HUES48 (cell line): ENCODE data around the gene GCK.

Experiments used
- H3K27ac ChIP-seq: one replicate; pipeline ENCODE4 v1.7.0; 2013; ENCODE audit warnings: low read depth, low read length, inconsistent platforms
- H3K27me3 ChIP-seq: 2 replicates; pipeline ENCODE4 v1.6.1; 2013; ENCODE audit warnings: mild to moderate bottlenecking, low read length; ENCODE audit not compliant: control insufficient read depth, insufficient read depth
- H3K36me3 ChIP-seq: 2 replicates; pipeline ENCODE4 v1.6.1; 2013; ENCODE audit warnings: low read length; ENCODE audit not compliant: control insufficient read depth, insufficient read depth
- H3K4me1 ChIP-seq: 2 replicates; pipeline ENCODE4 v1.6.1; 2013; ENCODE audit warnings: mild to moderate bottlenecking, low read length; ENCODE audit not compliant: control insufficient read depth, insufficient read depth
- H3K4me3 ChIP-seq: 2 replicates; pipeline ENCODE4 v1.5.1; 2013; ENCODE audit warnings: mild to moderate bottlenecking, low read depth, low read length
- H3K9ac ChIP-seq: 2 replicates; pipeline ENCODE4 v1.6.1; 2013; ENCODE audit warnings: mild to moderate bottlenecking, low read depth, low read length, moderate library complexity
- H3K9me3 ChIP-seq: 2 replicates; pipeline ENCODE4 v1.6.1; 2013; ENCODE audit warnings: low read length; ENCODE audit not compliant: control insufficient read depth, insufficient read depth

GCK gene

DNA sequence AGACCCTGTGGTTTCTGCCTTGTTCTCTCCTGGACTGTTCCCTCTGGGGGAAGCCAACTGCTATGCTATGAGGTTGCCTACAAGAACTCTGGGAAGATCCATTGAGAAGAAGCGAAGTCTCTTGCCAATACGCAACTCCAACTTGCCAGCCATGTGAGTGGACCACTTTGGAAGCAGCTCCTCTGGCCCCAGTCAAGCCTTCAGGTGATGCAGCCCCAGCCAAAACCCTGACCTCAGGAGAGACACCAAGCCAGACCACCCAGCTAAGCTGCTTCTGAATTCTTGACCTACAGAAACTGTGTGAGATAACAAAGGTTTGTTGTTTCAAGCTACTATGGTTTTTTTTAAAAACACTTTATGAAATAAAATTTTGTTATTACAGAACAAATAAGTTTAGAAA, 27.9 kb downstream of the GCK start:
- no peaks in the 10 kb centered on the region for H3K27me3 ChIP-seq
- peaks cover 9% of the 10 kb centered on the region for H3K4me1 ChIP-seq
- H3K9ac ChIP-seq, result no peak overlapping the region
- H3K36me3 ChIP-seq, result no peaks in the 10 kb centered on the region
- no peak overlapping the region for H3K4me3 ChIP-seq
- no peak overlapping the region for H3K27ac ChIP-seq
- no peaks in the 10 kb centered on the region for H3K9me3 ChIP-seq

DNA sequence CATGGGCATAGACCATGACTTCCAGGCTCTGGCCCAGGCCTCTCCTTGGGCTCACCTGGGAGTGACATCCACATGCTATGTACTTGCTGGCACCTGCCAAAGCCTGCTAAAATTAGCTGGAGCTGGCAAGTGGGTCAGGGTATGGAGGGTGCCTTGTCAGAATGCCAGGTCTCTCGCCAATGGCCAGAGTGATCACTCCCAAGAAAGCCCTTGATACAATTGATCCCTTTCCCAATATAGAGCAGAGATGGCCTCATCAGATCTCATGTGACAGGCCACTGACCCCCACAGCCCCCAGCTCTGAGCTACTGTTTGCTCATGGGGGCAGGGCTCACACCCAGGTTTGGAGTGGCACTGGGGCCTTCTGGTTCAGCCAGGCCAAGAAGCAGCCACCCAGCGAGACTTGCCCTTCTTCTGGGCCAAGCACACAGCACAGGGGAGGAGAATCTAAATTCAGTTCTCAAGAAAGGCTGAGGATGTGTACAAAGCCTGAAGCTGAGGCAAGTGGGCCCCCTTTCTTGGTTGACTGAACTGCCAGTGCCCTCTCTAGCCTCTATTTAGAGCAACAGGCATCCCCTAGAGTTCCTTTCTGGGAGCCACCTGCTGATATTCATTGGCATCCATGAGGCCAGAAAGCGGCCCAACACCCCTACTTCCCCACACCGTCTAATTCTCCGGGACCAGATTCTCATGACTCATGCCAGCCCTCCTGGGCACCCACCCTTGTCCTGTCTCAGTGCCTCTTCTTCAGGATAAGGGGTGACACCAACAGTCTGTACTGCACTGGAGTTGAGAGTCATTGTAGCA, 29.2 kb downstream of the GCK start:
- peaks cover 9% of the 10 kb centered on the region for H3K4me1 ChIP-seq
- H3K9me3 ChIP-seq, result no peaks in the 10 kb centered on the region
- no peaks in the 10 kb centered on the region for H3K27me3 ChIP-seq
- H3K4me3 ChIP-seq, result no peak overlapping the region
- H3K9ac ChIP-seq, result no peak overlapping the region
- no peaks in the 10 kb centered on the region for H3K36me3 ChIP-seq
- H3K27ac ChIP-seq, result no peak overlapping the region

DNA sequence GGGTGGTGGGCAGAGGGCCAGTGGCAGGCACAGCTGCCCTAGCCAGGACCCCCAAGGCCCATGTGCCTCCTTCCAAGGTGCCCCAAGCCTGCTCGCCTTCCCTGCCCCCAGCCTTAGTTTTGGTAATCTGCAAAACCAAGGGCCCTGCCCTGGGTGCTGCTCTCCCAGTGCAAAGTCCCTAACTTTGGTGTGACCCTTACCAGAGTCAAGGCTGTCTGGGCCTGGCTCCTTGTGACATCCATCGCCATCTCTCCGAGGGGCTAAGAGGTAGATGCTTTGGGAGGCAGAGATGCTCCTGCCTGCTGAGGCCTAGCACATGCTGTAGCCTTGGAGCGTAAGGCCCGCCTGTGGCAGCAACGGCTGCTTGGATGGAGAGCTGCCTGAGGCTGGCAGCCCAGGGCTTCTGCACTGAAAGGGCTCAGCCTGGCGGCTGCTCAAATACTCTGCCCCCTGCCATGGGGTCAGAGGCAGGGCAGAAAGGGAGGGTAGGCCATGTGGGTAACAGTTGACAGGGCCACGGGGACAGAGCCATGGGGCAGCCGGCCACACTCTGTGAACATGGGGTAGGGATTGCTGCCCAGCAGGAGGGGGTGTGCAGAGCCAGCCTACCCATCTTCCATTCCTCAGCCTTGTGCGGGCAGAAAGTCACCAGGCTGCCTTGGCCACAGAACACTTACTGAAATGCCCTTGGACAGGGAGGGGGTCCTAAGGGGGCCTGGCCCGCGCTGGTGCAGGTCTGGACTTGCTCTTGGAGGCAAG, 30.2 kb downstream of the GCK start:
- no peaks in the 10 kb centered on the region for H3K36me3 ChIP-seq
- no peak overlapping the region for H3K9ac ChIP-seq
- H3K4me1 ChIP-seq, result peaks cover 9% of the 10 kb centered on the region
- no peaks in the 10 kb centered on the region for H3K9me3 ChIP-seq
- no peaks in the 10 kb centered on the region for H3K27me3 ChIP-seq
- H3K27ac ChIP-seq, result no peak overlapping the region
- no peak overlapping the region for H3K4me3 ChIP-seq

DNA sequence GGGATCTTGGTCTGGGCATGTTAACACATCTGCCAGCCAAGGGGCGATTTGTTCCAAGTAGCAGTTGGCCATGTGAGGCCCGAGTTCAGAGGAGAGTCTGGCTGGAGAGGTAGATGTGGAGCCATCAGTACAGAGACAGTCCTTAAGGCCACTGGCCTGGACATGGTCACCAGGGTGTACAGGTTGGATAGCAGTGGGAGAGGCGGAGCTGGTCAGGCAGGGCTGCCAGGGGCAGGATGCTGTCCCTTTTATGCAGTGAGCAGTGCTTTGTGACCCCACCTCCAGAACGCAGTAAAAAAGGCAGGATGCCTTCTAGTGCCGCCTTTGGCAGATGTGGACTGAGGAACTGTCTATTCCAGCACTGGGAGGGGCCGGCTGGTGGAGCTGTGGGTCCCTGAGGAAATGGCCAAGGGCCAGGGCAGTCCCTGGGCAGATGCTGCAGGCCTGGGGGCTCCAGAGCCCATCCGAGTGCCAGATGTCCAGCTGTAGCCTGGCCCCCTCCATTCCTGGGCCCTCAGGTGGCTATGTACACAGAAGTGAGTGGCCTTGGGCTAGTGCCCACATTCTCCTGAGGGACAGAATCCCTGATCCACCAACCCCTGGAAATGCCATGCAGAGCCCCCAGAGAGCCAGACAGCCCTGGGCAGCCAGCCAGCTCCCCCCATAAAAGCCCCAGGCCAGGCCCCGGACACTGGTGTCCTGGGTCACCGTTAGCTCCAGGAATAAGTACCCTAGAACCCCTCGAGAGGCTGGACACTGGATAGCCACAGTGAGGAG, 31.0 kb downstream of the GCK start:
- no peaks in the 10 kb centered on the region for H3K27me3 ChIP-seq
- no peak overlapping the region for H3K9ac ChIP-seq
- H3K4me3 ChIP-seq, result no peak overlapping the region
- no peak overlapping the region for H3K27ac ChIP-seq
- H3K36me3 ChIP-seq, result no peaks in the 10 kb centered on the region
- H3K9me3 ChIP-seq, result no peaks in the 10 kb centered on the region
- peaks cover 4% of the 10 kb centered on the region; the same call in 1 of the 2 replicates for H3K4me1 ChIP-seq

DNA sequence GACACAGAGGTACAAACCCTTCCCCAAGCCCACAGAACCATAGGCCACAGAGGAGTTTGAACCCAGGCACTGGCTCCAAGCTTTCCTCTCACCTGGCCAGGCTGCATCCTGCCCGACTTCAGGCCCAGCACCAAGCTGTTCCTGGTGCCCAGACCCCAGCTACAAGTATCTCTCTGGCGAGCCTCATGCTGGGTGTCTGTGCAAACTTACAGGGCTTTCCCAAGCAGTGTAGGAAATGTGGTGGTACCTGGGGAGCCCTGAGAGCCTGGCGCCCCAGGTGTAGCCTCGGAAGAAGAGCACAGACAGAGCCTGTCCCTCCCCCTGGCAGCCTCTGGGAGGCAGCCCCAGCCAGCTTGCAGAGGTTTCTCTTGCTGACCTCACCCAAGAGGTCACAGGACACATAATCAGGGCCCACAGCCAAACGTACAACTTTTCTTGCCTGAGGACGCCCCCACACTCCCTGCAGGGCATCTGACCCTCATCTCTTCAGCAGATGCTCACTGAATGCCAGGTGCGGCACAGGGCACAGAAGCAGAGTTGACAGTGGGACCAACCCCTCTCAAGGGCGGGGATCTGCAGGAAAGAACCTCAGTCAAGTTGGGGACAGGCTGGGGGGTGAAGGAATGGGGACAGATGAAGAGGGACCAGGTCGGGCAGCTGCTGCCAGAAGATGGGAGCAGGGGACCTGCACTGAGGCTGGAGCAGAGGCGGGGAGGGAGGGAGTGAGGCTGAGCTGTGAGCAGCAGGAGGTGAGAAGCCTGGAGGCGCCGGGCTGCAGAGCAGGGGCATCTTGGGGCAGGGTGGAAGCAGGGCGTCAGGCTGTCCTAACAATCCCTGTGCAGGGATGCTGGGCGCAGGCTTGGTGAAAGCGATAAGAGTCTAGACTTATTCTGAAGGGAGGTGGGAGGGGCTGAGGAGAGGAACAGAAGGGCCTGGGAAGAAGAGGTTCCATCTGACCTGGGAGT, 31.8 kb downstream of the GCK start:
- Histone ChIP-seq H3K27ac (no peak overlapping the region), H3K9me3 (no peaks in the 10 kb centered on the region), H3K4me3 (no peak overlapping the region), H3K36me3 (no peaks in the 10 kb centered on the region), H3K4me1 (peaks cover 4% of the 10 kb centered on the region; the same call in 1 of the 2 replicates), H3K27me3 (no peaks in the 10 kb centered on the region), H3K9ac (no peak overlapping the region)

DNA sequence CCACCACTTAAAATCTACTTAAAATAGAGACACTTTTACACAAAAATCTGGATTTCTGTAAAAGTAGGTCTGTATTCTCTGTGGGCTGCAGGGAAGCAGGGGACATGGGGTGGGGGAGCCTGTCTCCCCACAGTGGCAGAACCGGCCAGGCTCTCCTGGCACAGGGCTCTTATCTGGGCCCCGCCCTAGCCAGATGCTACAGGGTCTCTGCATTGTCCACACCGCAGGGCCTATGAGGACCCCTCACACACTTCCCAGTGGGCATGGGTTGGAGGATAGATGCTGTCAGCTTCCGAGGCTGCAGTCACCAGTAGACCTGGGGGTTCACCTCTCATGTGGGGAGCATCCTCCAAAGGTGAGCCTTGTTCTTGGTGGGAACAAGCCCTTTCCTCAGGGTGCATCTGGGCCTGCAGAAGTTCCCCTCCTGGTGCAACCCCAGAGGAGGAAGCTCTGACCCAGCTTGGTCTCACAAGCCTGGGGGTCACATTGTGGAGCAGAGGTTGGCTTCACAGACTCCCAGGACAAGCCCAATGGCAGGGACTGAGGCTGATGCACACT, 32.7 kb downstream of the GCK start:
- no peaks in the 10 kb centered on the region for H3K9me3 ChIP-seq
- H3K4me3 ChIP-seq, result no peak overlapping the region
- H3K4me1 ChIP-seq, result peaks cover 4% of the 10 kb centered on the region; the same call in 1 of the 2 replicates
- no peak overlapping the region for H3K27ac ChIP-seq
- H3K36me3 ChIP-seq, result no peaks in the 10 kb centered on the region
- H3K27me3 ChIP-seq, result no peaks in the 10 kb centered on the region
- no peak overlapping the region for H3K9ac ChIP-seq

DNA sequence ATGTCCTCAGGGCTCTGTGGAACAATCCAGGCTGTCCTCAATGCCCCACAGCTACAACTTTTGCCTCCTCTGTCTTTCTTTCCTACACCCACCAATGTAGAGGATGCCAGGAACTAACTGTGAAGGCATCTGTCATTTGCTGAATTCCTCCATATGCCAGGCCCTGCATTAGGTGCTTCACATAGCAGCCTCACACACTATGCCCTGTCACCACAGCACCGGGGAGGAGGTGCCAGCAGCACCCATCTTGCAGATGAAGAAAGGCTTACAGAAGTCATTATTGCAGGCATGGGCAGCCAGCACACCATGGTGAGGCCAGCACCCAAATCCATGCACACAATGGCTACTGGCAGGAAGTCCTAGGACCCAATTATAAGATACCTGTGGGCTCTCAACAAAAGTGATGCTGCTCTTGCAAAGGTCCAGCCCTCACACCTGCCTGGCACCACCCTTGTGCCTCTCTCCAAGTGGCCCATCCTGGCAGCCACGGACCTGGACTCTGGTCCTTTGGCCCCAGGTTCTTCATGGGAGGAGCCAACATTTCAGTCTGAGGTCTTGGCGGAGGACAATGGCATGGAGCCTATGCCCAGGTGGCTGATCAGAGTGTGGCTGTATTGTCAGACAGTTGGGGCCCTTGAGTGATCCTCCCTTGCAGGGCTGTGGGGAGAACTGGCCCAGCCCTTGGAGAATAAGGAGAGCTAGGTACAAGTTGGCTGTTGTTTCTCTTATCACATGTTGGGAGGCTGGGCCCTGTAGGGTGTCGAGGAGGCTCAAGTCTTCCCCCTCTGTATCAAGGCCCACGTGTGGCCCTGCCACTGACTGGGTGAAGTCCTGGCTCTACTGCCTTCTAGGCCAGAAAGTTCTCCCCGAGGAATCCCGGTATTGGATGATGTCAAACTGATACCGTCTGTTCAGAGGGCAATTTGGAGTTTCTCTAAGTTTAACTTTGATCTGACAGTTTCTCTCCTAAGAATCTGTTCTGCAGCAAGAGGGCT, 33.8 kb downstream of the GCK start:
- H3K9ac ChIP-seq, result no peak overlapping the region

DNA sequence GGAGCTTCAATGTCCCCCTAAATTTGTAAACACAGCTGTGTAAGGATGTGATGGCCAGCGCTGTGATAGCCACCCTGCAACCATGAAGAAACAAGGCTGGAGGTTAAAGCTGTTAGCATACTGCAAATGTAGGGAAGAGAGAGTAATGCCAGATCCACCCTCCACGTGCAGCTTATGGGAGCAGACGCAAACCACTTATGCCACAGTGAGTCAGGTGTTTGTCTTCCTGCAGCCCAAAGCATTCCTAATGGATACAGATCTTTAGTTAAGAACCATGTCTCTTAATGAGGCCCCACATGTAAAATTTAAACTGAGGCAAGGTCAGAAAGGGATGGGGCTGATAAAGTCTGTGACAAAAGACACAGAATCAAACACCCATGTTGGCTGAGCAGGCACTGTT, 34.5 kb downstream of the GCK start:
- Histone ChIP-seq H3K4me1 (peaks cover 4% of the 10 kb centered on the region; the same call in 1 of the 2 replicates), H3K36me3 (no peaks in the 10 kb centered on the region), H3K4me3 (no peak overlapping the region), H3K27ac (no peak overlapping the region), H3K27me3 (no peaks in the 10 kb centered on the region), H3K9ac (no peak overlapping the region), H3K9me3 (no peaks in the 10 kb centered on the region)

More for the DNA sequence above, 33.8 kb downstream of the GCK start:
- H3K27me3 ChIP-seq, result no peaks in the 10 kb centered on the region
- H3K36me3 ChIP-seq, result no peaks in the 10 kb centered on the region
- no peaks in the 10 kb centered on the region for H3K9me3 ChIP-seq
- no peak overlapping the region for H3K4me3 ChIP-seq
- H3K4me1 ChIP-seq, result peaks cover 4% of the 10 kb centered on the region; the same call in 1 of the 2 replicates
- H3K27ac ChIP-seq, result no peak overlapping the region

DNA sequence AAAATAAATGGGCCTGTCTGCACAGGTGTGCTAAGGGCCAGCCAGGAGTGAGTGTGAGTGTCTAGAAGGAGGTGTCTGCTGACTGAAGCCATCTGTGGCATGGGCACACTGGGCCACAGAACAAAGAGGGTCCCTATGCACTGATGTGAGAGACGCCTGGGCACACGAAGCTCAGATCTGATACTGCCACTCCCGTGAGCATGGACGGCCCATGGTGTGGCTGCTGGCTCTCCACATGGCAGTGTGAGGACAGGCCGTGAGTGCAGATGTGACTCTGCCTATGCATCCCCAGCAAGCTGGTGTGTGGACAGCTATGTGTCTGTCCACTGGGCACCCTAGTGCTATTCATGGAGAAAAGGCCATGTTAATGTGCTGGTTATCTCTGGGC, 35.3 kb downstream of the GCK start:
- Histone ChIP-seq H3K4me3 (no peak overlapping the region), H3K27me3 (no peaks in the 10 kb centered on the region), H3K4me1 (peaks cover 4% of the 10 kb centered on the region; the same call in 1 of the 2 replicates), H3K36me3 (no peaks in the 10 kb centered on the region), H3K9ac (no peak overlapping the region), H3K27ac (no peak overlapping the region), H3K9me3 (no peaks in the 10 kb centered on the region)
